ENCODE data around the gene PIP5K1C.

PIP5K1C gene

GRCh38 chr19:3693025-3693925 lies 7.0 kb downstream of the PIP5K1C start:
- DNase-seq (ENCODE audit: low spot score) = no peak

- DNase-seq (ENCODE audit: low spot score) = peak; percentile 47
Measured at GRCh38 chr19:3692141-3693024, 7.9 kb downstream of the PIP5K1C start.

- no peak for DNase-seq (ENCODE audit: low spot score)
Measured at GRCh38 chr19:3691726-3692125, 8.5 kb downstream of the PIP5K1C start.

GRCh38 chr19:3691372-3691716 lies 8.9 kb downstream of the PIP5K1C start:
- DNase-seq (ENCODE audit: low spot score) = no peak

- no peak for DNase-seq (ENCODE audit: low spot score)
Measured at GRCh38 chr19:3690551-3691371, 9.5 kb downstream of the PIP5K1C start.

- no peak for DNase-seq (ENCODE audit: low spot score)
Measured at GRCh38 chr19:3687774-3688706, 12.2 kb downstream of the PIP5K1C start.

GRCh38 chr19:3687393-3687773 lies 12.9 kb downstream of the PIP5K1C start:
- DNase-seq (ENCODE audit: low spot score) = no peak

- peak; percentile 64 for DNase-seq (ENCODE audit: low spot score)
Measured at GRCh38 chr19:3684817-3685410, 15.4 kb downstream of the PIP5K1C start.

GRCh38 chr19:3684054-3684816 lies 16.0 kb downstream of the PIP5K1C start:
- peak; percentile 90 for DNase-seq (ENCODE audit: low spot score)

GRCh38 chr19:3683405-3684053 lies 16.7 kb downstream of the PIP5K1C start:
- peak; percentile 27 for DNase-seq (ENCODE audit: low spot score)

GRCh38 chr19:3682741-3683404 lies 17.4 kb downstream of the PIP5K1C start:
- no peak for DNase-seq (ENCODE audit: low spot score)

- DNase-seq (ENCODE audit: low spot score) = no peak
Measured at GRCh38 chr19:3682286-3682685, 18.0 kb downstream of the PIP5K1C start.

GRCh38 chr19:3680939-3681338 lies 19.3 kb downstream of the PIP5K1C start:
- no peak for DNase-seq (ENCODE audit: low spot score)

- no peak for DNase-seq (ENCODE audit: low spot score)
Measured at GRCh38 chr19:3679581-3679980, 20.7 kb downstream of the PIP5K1C start.

- DNase-seq (ENCODE audit: low spot score) = no peak
Measured at GRCh38 chr19:3679138-3679537, 21.1 kb downstream of the PIP5K1C start.

GRCh38 chr19:3678188-3678587 lies 22.1 kb downstream of the PIP5K1C start:
- no peak for DNase-seq (ENCODE audit: low spot score)

GRCh38 chr19:3674784-3675543 lies 25.3 kb downstream of the PIP5K1C start:
- DNase-seq (ENCODE audit: low spot score) = no peak

Data from NAMALWA (cell line).